NCI-H146 (cell line): ENCODE data around the gene GRID2.
A peak's percentile ranks its signal among the peaks of the same experiment; 100 is the strongest.
"Not testable (repeated sequence)": the region's sequence is repeated elsewhere in the genome, so short reads cannot be mapped to it uniquely, and the experiment has no call there.

ENCODE experiments used
- DNase-seq: peaks from one replicate; lab custom pipeline; 2025; lab: John Stamatoyannopoulos, UW

The GRID2 gene

GRCh38 chr4:93327346-93327745, 1023.6 kb downstream of the GRID2 start:
- DNase-seq: no peak

- DNase-seq: no peak
These were observed 1030.2 kb downstream of the GRID2 start for GRCh38 chr4:93334003-93334402.

GRCh38 chr4:93337196-93337595, 1033.4 kb downstream of the GRID2 start:
- no peak for DNase-seq

GRCh38 chr4:93342738-93343137, 1039.0 kb downstream of the GRID2 start:
- no peak for DNase-seq

- no peak for DNase-seq
These were observed 1043.1 kb downstream of the GRID2 start for GRCh38 chr4:93346840-93347239.

- DNase-seq: no peak
These were observed 1045.1 kb downstream of the GRID2 start for GRCh38 chr4:93348896-93349295.

- DNase-seq: no peak
These were observed 1048.1 kb downstream of the GRID2 start for GRCh38 chr4:93351846-93352245.

- no peak for DNase-seq
These were observed 1051.6 kb downstream of the GRID2 start for GRCh38 chr4:93355411-93355810.

- DNase-seq: peak; percentile 8
These were observed 1055.8 kb downstream of the GRID2 start for GRCh38 chr4:93359586-93359985.

GRCh38 chr4:93366169-93366755, 1062.5 kb downstream of the GRID2 start:
- not testable (repeated sequence) for DNase-seq

- DNase-seq: no peak
These were observed 1065.2 kb downstream of the GRID2 start for GRCh38 chr4:93368968-93369367.

GRCh38 chr4:93370256-93370655, 1066.5 kb downstream of the GRID2 start:
- no peak for DNase-seq

- no peak for DNase-seq
These were observed 1070.4 kb downstream of the GRID2 start for GRCh38 chr4:93373893-93374860.

GRCh38 chr4:93384241-93384640, 1080.5 kb downstream of the GRID2 start:
- DNase-seq: no peak

- no peak for DNase-seq
These were observed 1081.1 kb downstream of the GRID2 start for GRCh38 chr4:93384887-93385286.

GRCh38 chr4:93394545-93395081, 1090.8 kb downstream of the GRID2 start:
- DNase-seq: no peak

GRCh38 chr4:93396272-93396671, 1092.5 kb downstream of the GRID2 start:
- DNase-seq: no peak

- DNase-seq: no peak
These were observed 1099.8 kb downstream of the GRID2 start for GRCh38 chr4:93403571-93403970.

GRCh38 chr4:93407493-93408275, 1103.9 kb downstream of the GRID2 start:
- no peak for DNase-seq

- DNase-seq: no peak
These were observed 1105.3 kb downstream of the GRID2 start for GRCh38 chr4:93409035-93409434.

- DNase-seq: no peak
These were observed 1110.3 kb downstream of the GRID2 start for GRCh38 chr4:93414041-93414550.
